SK-N-SH treated with all-trans-retinoic acid at 6 μM for 48 hours (cell line): ENCODE measurements around the gene CD99.

Source experiments
- ATAC-seq: fragments of 200-7000 bp; cut with Tn5 transposase; 3 replicates; pipeline ENCODE4 v1.9.1; 2020; ENCODE audit warnings: mild to moderate bottlenecking, moderate library complexity
- ARNTL ChIP-seq: fragments of 450-650 bp; formaldehyde crosslinking; IDR thresholded peaks from 2 replicates; pipeline ENCODE4 v1.5.0; 2020; ENCODE audit warnings: low read depth, mild to moderate bottlenecking, moderate library complexity, borderline replicate concordance
- CREB5 ChIP-seq: fragments of 250-450 bp; sonication (Bioruptor Pico); IDR thresholded peaks from 2 replicates; pipeline ENCODE4 v1.5.1; 2020; ENCODE audit warnings: low read depth, mild to moderate bottlenecking, moderate library complexity
- CSRNP3 ChIP-seq: fragments of 250-450 bp; sonication (Bioruptor Pico); IDR thresholded peaks from 2 replicates; pipeline ENCODE4 v1.5.1; 2021; ENCODE audit warnings: mild to moderate bottlenecking, moderate library complexity
- ESRRG ChIP-seq: fragments of 250-450 bp; sonication (Bioruptor Pico); IDR thresholded peaks from 2 replicates; pipeline ENCODE4 v1.6.1; 2021; ENCODE audit warnings: mild to moderate bottlenecking
- GLIS3 ChIP-seq: fragments of 250-450 bp; sonication (Bioruptor Pico); IDR thresholded peaks from 2 replicates; pipeline ENCODE4 v1.5.0; 2020; ENCODE audit warnings: mild to moderate bottlenecking, moderate library complexity
- ISL1 ChIP-seq: fragments of 250-450 bp; sonication (Bioruptor Pico); IDR thresholded peaks from 2 replicates; pipeline ENCODE4 v2.1.2; 2022; ENCODE audit warnings: mild to moderate bottlenecking, moderate library complexity
- OSR1 ChIP-seq: fragments of 250-450 bp; sonication (Bioruptor Pico); IDR thresholded peaks from 2 replicates; pipeline ENCODE4 v1.8.0; 2022; ENCODE audit warnings: moderate library complexity, mild to moderate bottlenecking, inconsistent platforms
- PATZ1 ChIP-seq: fragments of 250-450 bp; sonication (Bioruptor Pico); IDR thresholded peaks from 2 replicates; pipeline ENCODE4 v1.8.0; 2020; ENCODE audit warnings: mild to moderate bottlenecking, moderate library complexity, borderline replicate concordance
- RARB ChIP-seq: fragments of 250-450 bp; sonication (Bioruptor Pico); IDR thresholded peaks from 2 replicates; pipeline ENCODE4 v1.8.0; 2021; ENCODE audit warnings: mild to moderate bottlenecking, moderate library complexity
- SNAI2 ChIP-seq: fragments of 250-450 bp; sonication (Bioruptor Pico); IDR thresholded peaks from 2 replicates; pipeline ENCODE4 v1.5.0; 2020; ENCODE audit warnings: mild to moderate bottlenecking, moderate library complexity
- TCF4 ChIP-seq: fragments of 250-450 bp; sonication (Bioruptor Pico); IDR thresholded peaks from 2 replicates; pipeline ENCODE4 v1.8.0; 2021; ENCODE audit warnings: mild to moderate bottlenecking, moderate library complexity, borderline replicate concordance
- TOX ChIP-seq: fragments of 250-450 bp; sonication (Bioruptor Pico); IDR thresholded peaks from 2 replicates; pipeline ENCODE4 v1.8.0; 2021; ENCODE audit warnings: mild to moderate bottlenecking, moderate library complexity, borderline replicate concordance
- ZC3H10 ChIP-seq: fragments of 250-450 bp; sonication (Bioruptor Pico); IDR thresholded peaks from 2 replicates; pipeline ENCODE4 v1.5.1; 2021; ENCODE audit warnings: mild to moderate bottlenecking, moderate library complexity
- ZFP3 ChIP-seq: fragments of 250-450 bp; sonication (Bioruptor Pico); IDR thresholded peaks from 2 replicates; pipeline ENCODE4 v1.5.0; 2020; ENCODE audit warnings: mild to moderate bottlenecking, moderate library complexity
- ZFP30 ChIP-seq: fragments of 450-650 bp; formaldehyde crosslinking; IDR thresholded peaks from 2 replicates; pipeline ENCODE4 v1.5.0; 2022; ENCODE audit warnings: mild to moderate bottlenecking, moderate library complexity
- ZNF565 ChIP-seq: fragments of 450-650 bp; formaldehyde crosslinking; conservative IDR thresholded peaks from 2 replicates; pipeline ENCODE4 v1.5.0; 2020; ENCODE audit warnings: low read depth, mild to moderate bottlenecking, moderate library complexity
- ZNF70 ChIP-seq: fragments of 450-650 bp; formaldehyde crosslinking; IDR thresholded peaks from 2 replicates; pipeline ENCODE4 v1.5.0; 2020; ENCODE audit warnings: mild to moderate bottlenecking, moderate library complexity
- ZNF8 ChIP-seq: fragments of 450-650 bp; formaldehyde crosslinking; IDR thresholded peaks from 2 replicates; pipeline ENCODE4 v1.5.0; 2020; ENCODE audit warnings: mild to moderate bottlenecking, moderate library complexity
- TF ChIP-seq, protein P1 (sequence below): fragments of 250-450 bp; sonication (Bioruptor Pico); IDR thresholded peaks from 2 replicates; pipeline ENCODE4 v1.5.0; 2020; ENCODE audit warnings: mild to moderate bottlenecking, moderate library complexity
- TF ChIP-seq, protein P2 (sequence below): fragments of 250-450 bp; sonication (Bioruptor Pico); IDR thresholded peaks from 2 replicates; pipeline ENCODE4 v1.8.0; 2021; ENCODE audit warnings: low read depth, mild to moderate bottlenecking, moderate library complexity, borderline replicate concordance

Gene CD99

GRCh38 chrX:2642791-2643190 is 48.3 kb upstream of the CD99 start (continued):
- TF ChIP-seq, protein P1, sequence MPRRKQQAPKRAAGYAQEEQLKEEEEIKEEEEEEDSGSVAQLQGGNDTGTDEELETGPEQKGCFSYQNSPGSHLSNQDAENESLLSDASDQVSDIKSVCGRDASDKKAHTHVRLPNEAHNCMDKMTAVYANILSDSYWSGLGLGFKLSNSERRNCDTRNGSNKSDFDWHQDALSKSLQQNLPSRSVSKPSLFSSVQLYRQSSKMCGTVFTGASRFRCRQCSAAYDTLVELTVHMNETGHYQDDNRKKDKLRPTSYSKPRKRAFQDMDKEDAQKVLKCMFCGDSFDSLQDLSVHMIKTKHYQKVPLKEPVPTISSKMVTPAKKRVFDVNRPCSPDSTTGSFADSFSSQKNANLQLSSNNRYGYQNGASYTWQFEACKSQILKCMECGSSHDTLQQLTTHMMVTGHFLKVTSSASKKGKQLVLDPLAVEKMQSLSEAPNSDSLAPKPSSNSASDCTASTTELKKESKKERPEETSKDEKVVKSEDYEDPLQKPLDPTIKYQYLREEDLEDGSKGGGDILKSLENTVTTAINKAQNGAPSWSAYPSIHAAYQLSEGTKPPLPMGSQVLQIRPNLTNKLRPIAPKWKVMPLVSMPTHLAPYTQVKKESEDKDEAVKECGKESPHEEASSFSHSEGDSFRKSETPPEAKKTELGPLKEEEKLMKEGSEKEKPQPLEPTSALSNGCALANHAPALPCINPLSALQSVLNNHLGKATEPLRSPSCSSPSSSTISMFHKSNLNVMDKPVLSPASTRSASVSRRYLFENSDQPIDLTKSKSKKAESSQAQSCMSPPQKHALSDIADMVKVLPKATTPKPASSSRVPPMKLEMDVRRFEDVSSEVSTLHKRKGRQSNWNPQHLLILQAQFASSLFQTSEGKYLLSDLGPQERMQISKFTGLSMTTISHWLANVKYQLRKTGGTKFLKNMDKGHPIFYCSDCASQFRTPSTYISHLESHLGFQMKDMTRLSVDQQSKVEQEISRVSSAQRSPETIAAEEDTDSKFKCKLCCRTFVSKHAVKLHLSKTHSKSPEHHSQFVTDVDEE (CRISPR knock-in tag) = no peak
- no peak for TF ChIP-seq ZFP30 (CRISPR knock-in tag)
- TF ChIP-seq ISL1 (CRISPR knock-in tag) = no peak
- TF ChIP-seq SNAI2 (CRISPR knock-in tag) = no peak
- TF ChIP-seq TCF4 (CRISPR knock-in tag) = no peak
- TF ChIP-seq, protein P2, sequence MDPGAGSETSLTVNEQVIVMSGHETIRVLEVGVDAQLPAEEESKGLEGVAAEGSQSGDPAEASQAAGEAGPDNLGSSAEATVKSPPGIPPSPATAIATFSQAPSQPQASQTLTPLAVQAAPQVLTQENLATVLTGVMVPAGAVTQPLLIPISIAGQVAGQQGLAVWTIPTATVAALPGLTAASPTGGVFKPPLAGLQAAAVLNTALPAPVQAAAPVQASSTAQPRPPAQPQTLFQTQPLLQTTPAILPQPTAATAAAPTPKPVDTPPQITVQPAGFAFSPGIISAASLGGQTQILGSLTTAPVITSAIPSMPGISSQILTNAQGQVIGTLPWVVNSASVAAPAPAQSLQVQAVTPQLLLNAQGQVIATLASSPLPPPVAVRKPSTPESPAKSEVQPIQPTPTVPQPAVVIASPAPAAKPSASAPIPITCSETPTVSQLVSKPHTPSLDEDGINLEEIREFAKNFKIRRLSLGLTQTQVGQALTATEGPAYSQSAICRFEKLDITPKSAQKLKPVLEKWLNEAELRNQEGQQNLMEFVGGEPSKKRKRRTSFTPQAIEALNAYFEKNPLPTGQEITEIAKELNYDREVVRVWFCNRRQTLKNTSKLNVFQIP (CRISPR knock-in tag) = no peak
- TF ChIP-seq GLIS3 = no peak

- no peak for ATAC-seq
- TF ChIP-seq SNAI2 (CRISPR knock-in tag) (no peak), ESRRG (CRISPR knock-in tag) (no peak), TOX (no peak), CREB5 (no peak), TCF4 (CRISPR knock-in tag) (no peak)
Measured at GRCh38 chrX:2643880-2644279, 47.2 kb upstream of the CD99 start.

DNA sequence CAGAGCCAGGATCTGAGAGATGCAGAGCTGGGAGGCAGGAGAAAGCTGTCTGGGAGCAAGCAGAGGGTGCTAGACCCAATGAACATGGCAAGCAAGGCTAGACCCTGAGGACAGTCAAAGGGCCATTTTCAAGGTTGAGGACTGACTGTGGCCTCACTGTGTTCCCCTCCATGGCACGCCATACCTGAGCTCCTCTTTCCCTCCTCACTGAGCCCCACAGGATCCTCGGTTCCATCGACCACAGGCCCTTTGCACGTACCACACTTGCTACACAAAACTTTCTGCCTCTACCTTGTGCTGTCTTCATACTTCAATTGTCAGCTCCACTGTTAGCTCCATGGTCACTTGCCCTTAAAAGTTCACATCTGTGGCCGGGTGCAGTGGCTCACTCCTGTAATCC is 45.5 kb upstream of the CD99 start:
- TF ChIP-seq, protein P2 (CRISPR knock-in tag) = no peak
- no peak for TF ChIP-seq TOX
- no peak for TF ChIP-seq ARNTL (CRISPR knock-in tag)
- TF ChIP-seq ZC3H10 (CRISPR knock-in tag) = no peak
- no peak for TF ChIP-seq CREB5
- TF ChIP-seq ISL1 (CRISPR knock-in tag) = no peak
- no peak for TF ChIP-seq RARB (CRISPR knock-in tag)
- TF ChIP-seq ZFP30 (CRISPR knock-in tag) = no peak
- no peak for TF ChIP-seq PATZ1 (CRISPR knock-in tag)
- no peak for TF ChIP-seq TCF4 (CRISPR knock-in tag)
- no peak for TF ChIP-seq ZFP3 (CRISPR knock-in tag)
- no peak for TF ChIP-seq ZNF565
- TF ChIP-seq GLIS3 = no peak
- no peak for TF ChIP-seq ZNF70 (CRISPR knock-in tag)
- TF ChIP-seq, protein P1 (CRISPR knock-in tag) = no peak
- no peak for TF ChIP-seq CSRNP3 (CRISPR knock-in tag)
- no peak for TF ChIP-seq ESRRG (CRISPR knock-in tag)
- TF ChIP-seq ZNF8 (CRISPR knock-in tag) = no peak
- no peak for TF ChIP-seq OSR1 (CRISPR knock-in tag)
- TF ChIP-seq SNAI2 (CRISPR knock-in tag) = no peak
- ATAC-seq = no peak
